HG03103 (cell line): Measurements from ENCODE around the gene AP1G1.
"Not testable (repeated sequence)": the region's sequence is repeated elsewhere in the genome, so short reads cannot be mapped to it uniquely, and the experiment has no call there.

Experiments used
- ATAC-seq: cut with Tn5 transposase; IDR thresholded peaks from one replicate; pipeline ENCODE4 v1.9.1; 2021; ENCODE audit warnings: low read depth; ENCODE audit not compliant: unreplicated experiment

AP1G1 gene

GRCh38 chr16:71709229-71709781 is 99.3 kb downstream of the AP1G1 start:
- no peak for ATAC-seq

- ATAC-seq: no peak
These were observed 99.9 kb downstream of the AP1G1 start for GRCh38 chr16:71708696-71709095.

GRCh38 chr16:71707199-71707598 is 101.4 kb downstream of the AP1G1 start:
- ATAC-seq: no peak

GRCh38 chr16:71706046-71706445 is 102.6 kb downstream of the AP1G1 start:
- ATAC-seq: no peak

- no peak for ATAC-seq
These were observed 105.3 kb downstream of the AP1G1 start for GRCh38 chr16:71703333-71703732.

DNA sequence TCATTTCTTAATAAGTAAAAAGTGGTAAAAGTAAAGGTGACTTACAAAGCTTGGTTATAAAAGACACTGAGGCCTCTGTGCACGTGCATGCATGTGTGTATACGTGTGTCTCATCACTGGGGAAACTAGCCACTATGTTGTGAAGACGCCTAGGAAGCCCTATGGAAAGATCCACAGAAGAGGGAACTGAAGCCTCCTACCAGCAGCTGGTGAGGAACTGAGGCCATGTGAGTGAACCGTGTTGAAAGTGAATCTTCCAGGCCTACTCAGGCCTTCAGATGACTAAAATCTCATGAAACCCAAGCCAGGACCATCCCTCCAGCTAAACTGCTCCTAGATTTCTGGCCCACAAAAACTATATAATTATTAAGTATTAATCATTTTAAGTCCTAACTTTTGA is 107.8 kb downstream of the AP1G1 start:
- ATAC-seq: no peak

GRCh38 chr16:71698491-71698890 is 110.1 kb downstream of the AP1G1 start:
- no peak for ATAC-seq

DNA sequence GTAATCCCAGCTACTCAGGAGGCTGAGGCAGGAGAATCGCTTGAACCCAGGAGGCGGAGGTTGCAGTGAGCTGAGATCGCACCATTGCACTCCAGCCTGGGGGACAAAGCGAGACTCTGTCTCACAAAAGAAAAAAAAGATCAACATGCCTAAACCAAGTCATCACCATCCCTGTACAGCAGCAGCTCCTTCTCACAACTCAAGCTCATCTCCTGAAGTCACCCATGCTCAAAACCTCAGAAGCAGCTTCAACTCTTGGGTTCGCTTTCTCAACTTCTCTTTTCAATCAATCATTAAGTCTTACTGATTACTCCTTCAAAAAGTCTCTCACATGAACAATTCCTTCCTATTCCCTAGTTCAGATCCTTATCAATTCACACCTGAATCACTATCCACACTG is 115.5 kb downstream of the AP1G1 start:
- ATAC-seq: no peak

- no peak for ATAC-seq
These were observed 118.7 kb downstream of the AP1G1 start for GRCh38 chr16:71689901-71690300.

DNA sequence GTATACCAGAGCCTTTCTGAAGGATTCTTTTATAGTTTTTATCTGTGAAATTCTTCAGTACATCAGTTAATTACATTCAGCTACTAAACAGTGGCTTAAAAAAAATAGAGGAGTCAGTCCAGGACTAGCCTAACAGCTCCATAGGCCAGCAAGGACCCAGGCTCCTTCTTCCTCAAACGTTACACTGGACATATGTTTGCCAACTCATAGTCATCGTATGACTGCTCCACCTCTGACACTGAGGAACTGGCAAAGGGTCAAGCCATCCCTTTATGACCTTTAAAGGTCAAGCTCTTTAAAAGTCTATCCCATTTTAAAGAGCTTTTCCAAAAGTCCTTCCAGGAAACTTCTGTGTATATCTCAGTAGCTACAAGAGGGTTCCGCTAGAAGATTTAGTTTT is 120.8 kb downstream of the AP1G1 start:
- no peak for ATAC-seq

DNA sequence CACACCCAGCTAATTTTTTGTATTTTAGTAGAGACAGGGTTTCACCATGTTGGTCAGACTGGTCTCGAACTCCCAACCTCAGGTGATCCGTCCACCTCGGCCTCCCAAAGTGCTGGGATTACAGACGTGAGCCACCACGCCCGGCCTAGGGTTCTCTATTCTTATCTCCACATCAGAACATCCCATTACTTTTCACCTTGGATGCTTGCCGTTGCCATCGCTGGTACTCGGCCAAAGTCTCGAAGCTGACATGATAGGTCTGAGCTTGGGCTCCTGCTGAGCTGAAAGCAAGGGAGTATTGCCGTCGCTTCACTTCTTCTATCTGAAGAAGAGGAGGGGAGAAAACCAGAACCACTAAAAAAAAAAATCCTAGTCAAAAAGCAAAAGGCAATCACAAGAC is 124.4 kb downstream of the AP1G1 start:
- not testable (repeated sequence) for ATAC-seq

- no peak for ATAC-seq
These were observed 127.3 kb downstream of the AP1G1 start for GRCh38 chr16:71681360-71681759.
